Liver (tissue), 9 donors: Measurements from ENCODE around the gene DNAL4. TPM values are rescaled to one million over a fixed set of nuclear protein-coding genes. Genes with fewer than 3 reads are reported as not detected.
A peak's percentile ranks its signal among the peaks of the same experiment; 100 is the strongest.

Experiments
- DNase-seq: peaks from one replicate; pipeline ENCODE4 v3.0.0-alpha.2; 2017; ENCODE audit warnings: low spot score
- H3K27ac ChIP-seq, 2 donors: one replicate each; pipeline ENCODE4 v1.7.0; 2013; ENCODE audit warnings: inconsistent platforms in 2 of 2, low read length in 2 of 2, control low read depth in 1 of 2, low read depth in 1 of 2, mild to moderate bottlenecking in 1 of 2
- H3K27me3 ChIP-seq, 4 donors: one replicate each; pipeline versions ENCODE4 v1.6.1 to v1.7.0; 2013; ENCODE audit warnings: low read length in 3 of 4, inconsistent platforms in 1 of 4, mild to moderate bottlenecking in 1 of 4, moderate library complexity in 1 of 4; ENCODE audit not compliant: control insufficient read depth in 4 of 4, insufficient read depth in 4 of 4
- H3K36me3 ChIP-seq, 4 donors: one replicate each; pipeline versions ENCODE4 v1.6.1 to v1.7.0; 2013; ENCODE audit warnings: low read length in 3 of 4, mild to moderate bottlenecking in 3 of 4, low read depth in 1 of 4, moderate library complexity in 1 of 4; ENCODE audit not compliant: control insufficient read depth in 4 of 4, insufficient read depth in 3 of 4
- H3K4me1 ChIP-seq, 4 donors: one replicate each; pipeline versions ENCODE4 v1.6.1 to v1.7.0; 2013; ENCODE audit warnings: low read length in 3 of 4, mild to moderate bottlenecking in 3 of 4, moderate library complexity in 1 of 4; ENCODE audit not compliant: control insufficient read depth in 4 of 4, insufficient read depth in 4 of 4
- H3K4me3 ChIP-seq, 3 donors: one replicate each; pipeline versions ENCODE4 v1.6.1 to v1.7.0; 2013; ENCODE audit warnings: low read length in 3 of 3, control low read depth in 1 of 3, low read depth in 1 of 3, mild to moderate bottlenecking in 1 of 3
- H3K9ac ChIP-seq, 2 donors: one replicate each; pipeline ENCODE4 v1.7.0; 2013; ENCODE audit warnings: low read length in 2 of 2, mild to moderate bottlenecking in 2 of 2, moderate library complexity in 2 of 2, control low read depth in 1 of 2, low read depth in 1 of 2
- H3K9me3 ChIP-seq, 4 donors: one replicate each; pipeline versions ENCODE4 v1.6.1 to v1.7.0; 2013; ENCODE audit warnings: low read length in 3 of 4; ENCODE audit not compliant: control insufficient read depth in 4 of 4
- FOXA1 ChIP-seq: IDR thresholded peaks from 2 replicates; pipeline ENCODE4 v1.6.1; 2016; ENCODE audit warnings: antibody characterized with exemption
- FOXA2 ChIP-seq: IDR thresholded peaks from 2 replicates; pipeline ENCODE4 v1.6.1; 2016; ENCODE audit warnings: antibody characterized with exemption
- GABPA ChIP-seq, 2 donors: IDR thresholded peaks in 1 of 2; conservative IDR thresholded peaks in 1 of 2; 2 replicates each; pipeline ENCODE4 v1.6.1; 2016; ENCODE audit warnings: antibody characterized with exemption in 2 of 2, mild to moderate bottlenecking in 1 of 2, moderate library complexity in 1 of 2
- HNF4A ChIP-seq, 2 donors: conservative IDR thresholded peaks; 2 replicates each; pipeline ENCODE4 v1.6.1; 2016; ENCODE audit warnings: antibody characterized with exemption in 2 of 2, mild to moderate bottlenecking in 2 of 2
- HNF4G ChIP-seq: IDR thresholded peaks from 2 replicates; pipeline ENCODE4 v1.6.1; 2016; ENCODE audit warnings: antibody characterized with exemption
- JUND ChIP-seq, 2 donors: IDR thresholded peaks; 2 replicates each; pipeline ENCODE4 v1.6.1; 2016; ENCODE audit warnings: antibody characterized with exemption in 2 of 2
- MAX ChIP-seq: IDR thresholded peaks from 2 replicates; pipeline ENCODE4 v1.6.1; 2016; ENCODE audit warnings: antibody characterized with exemption
- NR2F2 ChIP-seq: IDR thresholded peaks from 2 replicates; pipeline ENCODE4 v1.6.1; 2016; ENCODE audit warnings: antibody characterized with exemption
- RAD21 ChIP-seq, 2 donors: IDR thresholded peaks; 2 replicates each; pipeline ENCODE4 v1.6.1; 2016; ENCODE audit warnings: antibody characterized with exemption in 2 of 2, mild to moderate bottlenecking in 2 of 2
- RXRA ChIP-seq, 2 donors: IDR thresholded peaks; 2 replicates each; pipeline ENCODE4 v1.6.1; 2017 to 2018; ENCODE audit warnings: antibody characterized with exemption in 2 of 2, mild to moderate bottlenecking in 1 of 2
- YY1 ChIP-seq: IDR thresholded peaks from 2 replicates; pipeline ENCODE4 v1.6.1; 2016; ENCODE audit warnings: antibody characterized with exemption, mild to moderate bottlenecking
- WGBS: extraction: QIAGEN DNeasy Blood & Tissue Kit; methylation state at CpG from one replicate; pipeline ENCODE4 v1.1.7; 2013; 5-methylcytosine and 5-hydroxymethylcytosine counted together
- polyA plus RNA-seq, 2 donors: library from polyadenylated mRNA; stranded (reverse) in 1 of 2; unstranded in 1 of 2; fragments of 200-250 nt in 1 of 2; fragments of >200 nt in 1 of 2; fragmentation: Nextera tagmentation in 1 of 2; extraction: Ambion mirVana in 1 of 2; gene quantifications; one replicate each; pipeline versions ENCODE4 v1.2.1 to v1.2.3, GENCODE V29; 2013 to 2015
- total RNA-seq, 2 donors: library from RNA; depleted of rRNA; stranded (reverse); fragments of >200 nt; gene quantifications; one replicate each; pipeline ENCODE4 v1.2.3, GENCODE V29; 2014
- TF ChIP-seq, protein P1 (sequence below): IDR thresholded peaks from 2 replicates; pipeline ENCODE4 v1.6.1; 2016; ENCODE audit warnings: antibody characterized with exemption, mild to moderate bottlenecking
- TF ChIP-seq, protein P2 (sequence below): IDR thresholded peaks from 2 replicates; pipeline ENCODE4 v1.6.1; 2016; ENCODE audit warnings: antibody characterized with exemption
- TF ChIP-seq, protein P3 (sequence below): IDR thresholded peaks from 2 replicates; pipeline ENCODE4 v1.6.1; 2016; ENCODE audit warnings: antibody characterized with exemption
- donor health status: healthy.
- donor health status: healthy.
- donor health status: healthy.
- donor health status: healthy.
- donor health status: healthy.

The DNAL4 gene
- total and polyA plus RNA-seq, 4 donors, result 4.0 to 5.6 (median 4.9) TPM

DNA sequence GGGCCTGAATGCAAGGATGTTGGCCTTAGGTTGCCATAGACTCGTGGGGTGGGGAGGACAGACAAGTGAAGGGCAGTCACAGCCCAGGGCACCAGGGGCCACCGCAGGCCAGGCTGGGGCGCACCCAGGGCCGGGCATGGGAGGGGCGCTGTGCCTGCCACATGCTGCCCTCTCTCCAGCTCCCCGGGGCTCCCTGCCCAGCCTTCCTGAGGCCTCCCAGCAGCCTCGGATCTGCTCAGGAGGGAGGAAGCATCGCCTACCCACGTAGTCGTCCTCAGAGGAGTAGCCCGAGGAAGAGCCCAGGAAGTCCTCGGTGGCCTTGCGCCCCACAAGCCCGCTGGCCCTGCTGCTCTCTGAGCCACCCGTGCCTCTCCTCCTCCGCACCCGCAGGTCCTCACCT, 43.3 kb downstream of the DNAL4 start:
- Histone ChIP-seq H3K36me3 (peaks cover 19 to 50% (median 44%) of the 10 kb centered on the region in 4 donors), H3K4me1 (peaks cover 5 to 43% (median 13%) of the 10 kb centered on the region in 4 donors), H3K9me3 (no peaks in the 10 kb centered on the region), H3K27me3 (no peaks in the 10 kb centered on the region), H3K9ac (no peak overlapping the region), H3K27ac (peak overlapping the region; percentile 3 to 58), H3K4me3 (no peak overlapping the region)
- no peak for DNase-seq
- WGBS, result 91% methylated on average over 17 of the region's 17 CpGs
- TF ChIP-seq FOXA2, result no peak
- no peak for TF ChIP-seq JUND (IDR thresholded peaks at IDR 0.05)
- TF ChIP-seq RXRA (IDR thresholded peaks at IDR 0.05), result no peak
- TF ChIP-seq, protein P1, sequence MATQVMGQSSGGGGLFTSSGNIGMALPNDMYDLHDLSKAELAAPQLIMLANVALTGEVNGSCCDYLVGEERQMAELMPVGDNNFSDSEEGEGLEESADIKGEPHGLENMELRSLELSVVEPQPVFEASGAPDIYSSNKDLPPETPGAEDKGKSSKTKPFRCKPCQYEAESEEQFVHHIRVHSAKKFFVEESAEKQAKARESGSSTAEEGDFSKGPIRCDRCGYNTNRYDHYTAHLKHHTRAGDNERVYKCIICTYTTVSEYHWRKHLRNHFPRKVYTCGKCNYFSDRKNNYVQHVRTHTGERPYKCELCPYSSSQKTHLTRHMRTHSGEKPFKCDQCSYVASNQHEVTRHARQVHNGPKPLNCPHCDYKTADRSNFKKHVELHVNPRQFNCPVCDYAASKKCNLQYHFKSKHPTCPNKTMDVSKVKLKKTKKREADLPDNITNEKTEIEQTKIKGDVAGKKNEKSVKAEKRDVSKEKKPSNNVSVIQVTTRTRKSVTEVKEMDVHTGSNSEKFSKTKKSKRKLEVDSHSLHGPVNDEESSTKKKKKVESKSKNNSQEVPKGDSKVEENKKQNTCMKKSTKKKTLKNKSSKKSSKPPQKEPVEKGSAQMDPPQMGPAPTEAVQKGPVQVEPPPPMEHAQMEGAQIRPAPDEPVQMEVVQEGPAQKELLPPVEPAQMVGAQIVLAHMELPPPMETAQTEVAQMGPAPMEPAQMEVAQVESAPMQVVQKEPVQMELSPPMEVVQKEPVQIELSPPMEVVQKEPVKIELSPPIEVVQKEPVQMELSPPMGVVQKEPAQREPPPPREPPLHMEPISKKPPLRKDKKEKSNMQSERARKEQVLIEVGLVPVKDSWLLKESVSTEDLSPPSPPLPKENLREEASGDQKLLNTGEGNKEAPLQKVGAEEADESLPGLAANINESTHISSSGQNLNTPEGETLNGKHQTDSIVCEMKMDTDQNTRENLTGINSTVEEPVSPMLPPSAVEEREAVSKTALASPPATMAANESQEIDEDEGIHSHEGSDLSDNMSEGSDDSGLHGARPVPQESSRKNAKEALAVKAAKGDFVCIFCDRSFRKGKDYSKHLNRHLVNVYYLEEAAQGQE, result no peak
- TF ChIP-seq, protein P2, sequence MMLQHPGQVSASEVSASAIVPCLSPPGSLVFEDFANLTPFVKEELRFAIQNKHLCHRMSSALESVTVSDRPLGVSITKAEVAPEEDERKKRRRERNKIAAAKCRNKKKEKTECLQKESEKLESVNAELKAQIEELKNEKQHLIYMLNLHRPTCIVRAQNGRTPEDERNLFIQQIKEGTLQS, result no peak
- TF ChIP-seq HNF4A (conservative IDR thresholded peaks at IDR 0.05), result no peak
- TF ChIP-seq NR2F2, result no peak
- TF ChIP-seq MAX, result no peak
- TF ChIP-seq GABPA (IDR thresholded peaks at IDR 0.05 in 1 of 2, conservative IDR thresholded peaks at IDR 0.05 in 1 of 2), result no peak
- TF ChIP-seq FOXA1, result no peak
- TF ChIP-seq, protein P3, sequence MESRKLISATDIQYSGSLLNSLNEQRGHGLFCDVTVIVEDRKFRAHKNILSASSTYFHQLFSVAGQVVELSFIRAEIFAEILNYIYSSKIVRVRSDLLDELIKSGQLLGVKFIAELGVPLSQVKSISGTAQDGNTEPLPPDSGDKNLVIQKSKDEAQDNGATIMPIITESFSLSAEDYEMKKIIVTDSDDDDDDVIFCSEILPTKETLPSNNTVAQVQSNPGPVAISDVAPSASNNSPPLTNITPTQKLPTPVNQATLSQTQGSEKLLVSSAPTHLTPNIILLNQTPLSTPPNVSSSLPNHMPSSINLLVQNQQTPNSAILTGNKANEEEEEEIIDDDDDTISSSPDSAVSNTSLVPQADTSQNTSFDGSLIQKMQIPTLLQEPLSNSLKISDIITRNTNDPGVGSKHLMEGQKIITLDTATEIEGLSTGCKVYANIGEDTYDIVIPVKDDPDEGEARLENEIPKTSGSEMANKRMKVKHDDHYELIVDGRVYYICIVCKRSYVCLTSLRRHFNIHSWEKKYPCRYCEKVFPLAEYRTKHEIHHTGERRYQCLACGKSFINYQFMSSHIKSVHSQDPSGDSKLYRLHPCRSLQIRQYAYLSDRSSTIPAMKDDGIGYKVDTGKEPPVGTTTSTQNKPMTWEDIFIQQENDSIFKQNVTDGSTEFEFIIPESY, result no peak

DNA sequence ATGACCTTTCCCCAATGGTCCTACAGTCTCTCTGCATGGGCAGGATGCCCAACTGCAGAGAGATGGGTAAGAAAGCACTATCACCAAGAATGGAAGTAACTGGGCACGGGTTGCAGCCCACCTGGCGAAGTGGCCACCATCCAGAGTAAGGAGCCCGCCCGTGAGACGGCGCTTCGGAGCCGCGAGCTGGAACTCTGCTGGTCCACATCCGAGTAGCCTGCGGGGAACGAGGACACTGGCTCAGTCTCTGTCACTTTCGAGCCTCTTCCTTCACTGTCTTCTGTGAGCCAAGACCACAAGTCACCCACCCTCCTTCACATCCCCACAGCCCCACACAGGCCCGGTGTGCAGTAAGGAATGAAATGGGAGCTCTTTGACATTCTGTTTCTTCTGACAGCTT, 43.8 kb downstream of the DNAL4 start:
- TF ChIP-seq YY1 (no peak), GABPA (IDR thresholded peaks at IDR 0.05 in 1 of 2, conservative IDR thresholded peaks at IDR 0.05 in 1 of 2) (no peak), HNF4A (conservative IDR thresholded peaks at IDR 0.05) (no peak), NR2F2 (no peak), HNF4G (no peak), MAX (no peak), RAD21 (IDR thresholded peaks at IDR 0.05) (no peak), FOXA2 (no peak)
- TF ChIP-seq, protein P1, result no peak
- TF ChIP-seq, protein P2, result no peak
- peak overlapping the region in 1 of 2 donors; percentile 17 for H3K27ac ChIP-seq
- 97% methylated on average over 14 of the region's 14 CpGs for WGBS
- no peaks in the 10 kb centered on the region for H3K27me3 ChIP-seq
- no peak for DNase-seq
- no peak overlapping the region for H3K4me3 ChIP-seq
- no peak overlapping the region for H3K9ac ChIP-seq
- no peaks in the 10 kb centered on the region for H3K9me3 ChIP-seq
- peaks cover 19 to 56% (median 47%) of the 10 kb centered on the region in 4 donors for H3K36me3 ChIP-seq
- H3K4me1 ChIP-seq, result peaks cover 8 to 47% (median 16%) of the 10 kb centered on the region in 4 donors
